ENCODE results near the gene CNPPD1. TPM values are rescaled to one million over a fixed set of nuclear protein-coding genes. Genes with fewer than 3 reads are reported as not detected.

Gene CNPPD1
- total RNA-seq, 2 donors from 2014 or later = 60.4 to 67.0 TPM

DNA sequence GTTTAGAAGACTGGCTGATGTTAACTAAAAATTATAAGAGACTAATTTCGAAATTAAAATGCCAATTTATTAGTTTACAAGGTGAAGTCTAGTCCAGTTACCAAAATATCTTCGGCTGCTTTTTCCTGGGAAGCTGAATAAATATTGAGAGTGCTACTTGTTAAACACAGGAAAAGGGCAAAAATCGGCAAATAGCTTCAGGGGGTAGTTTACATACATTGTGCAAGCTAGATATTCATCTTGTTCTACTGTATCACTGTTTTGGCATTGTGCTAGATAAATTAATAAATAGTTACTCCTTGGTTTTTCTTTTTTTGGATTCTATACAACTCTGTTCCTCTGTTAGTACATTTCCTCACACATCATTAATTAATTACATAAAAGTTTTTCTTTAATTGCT, 45.4 kb downstream of the CNPPD1 start:
- H3K4me3 Mint-ChIP-seq = no peak overlapping the region
- no peaks in the 10 kb centered on the region for H3K4me1 Mint-ChIP-seq
- H3K9me3 Mint-ChIP-seq = no peaks in the 10 kb centered on the region
- no peak for ATAC-seq (replicated peaks)
- no peaks in the 10 kb centered on the region for H3K27me3 Mint-ChIP-seq
- H3K36me3 Mint-ChIP-seq (ENCODE audit: low read depth) = peaks cover 10% of the 10 kb centered on the region
- no peak overlapping the region for H3K27ac Mint-ChIP-seq

GRCh38 chr2:219129589-219129988, 47.1 kb downstream of the CNPPD1 start:
- Mint-ChIP-seq H3K4me3 (no peak overlapping the region), H3K27me3 (no peaks in the 10 kb centered on the region), H3K4me1 (peaks cover 10% of the 10 kb centered on the region), H3K9me3 (no peaks in the 10 kb centered on the region), H3K36me3 (ENCODE audit: low read depth) (peaks cover 10% of the 10 kb centered on the region), H3K27ac (no peak overlapping the region)
- ATAC-seq (replicated peaks) = no peak

- Mint-ChIP-seq H3K27ac (no peak overlapping the region), H3K4me1 (peaks cover 16% of the 10 kb centered on the region), H3K4me3 (no peak overlapping the region), H3K9me3 (no peaks in the 10 kb centered on the region), H3K36me3 (ENCODE audit: low read depth) (no peaks in the 10 kb centered on the region), H3K27me3 (no peaks in the 10 kb centered on the region)
- no peak for ATAC-seq (replicated peaks)
Measured at GRCh38 chr2:219128396-219128795, 48.3 kb downstream of the CNPPD1 start.

DNA sequence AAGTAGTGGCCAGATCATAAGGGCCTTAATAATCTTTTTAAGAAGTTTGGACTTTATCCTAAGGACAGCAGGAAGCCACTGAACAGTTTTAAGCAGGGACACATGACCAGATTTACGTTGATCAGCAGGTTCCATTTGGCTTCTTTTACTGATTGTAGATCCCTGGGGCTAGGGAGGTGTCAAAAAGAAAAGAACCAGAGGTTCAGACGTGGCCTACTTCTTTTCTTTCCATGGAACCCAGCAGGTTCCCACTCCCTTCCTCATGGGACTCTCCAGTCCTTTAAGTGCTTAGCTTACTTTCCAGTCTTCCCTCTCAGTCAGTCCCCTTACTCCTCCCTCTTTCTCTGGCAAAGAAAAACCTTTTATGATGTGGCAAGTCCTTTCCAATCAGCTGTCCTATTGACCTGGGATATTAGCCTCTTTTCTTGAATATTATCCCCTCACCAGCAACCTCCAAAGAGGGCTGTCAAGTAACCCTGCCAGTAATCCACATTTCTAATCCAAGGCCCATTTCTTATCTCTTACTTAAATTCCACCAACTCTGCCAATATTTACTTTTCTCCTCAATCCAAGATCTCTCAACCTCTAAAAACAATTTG, 49.6 kb downstream of the CNPPD1 start:
- H3K27ac Mint-ChIP-seq = no peak overlapping the region
- ATAC-seq (replicated peaks) = no peak
- H3K36me3 Mint-ChIP-seq (ENCODE audit: low read depth) = no peaks in the 10 kb centered on the region
- H3K9me3 Mint-ChIP-seq = no peaks in the 10 kb centered on the region
- H3K4me3 Mint-ChIP-seq = no peak overlapping the region
- peaks cover 16% of the 10 kb centered on the region for H3K4me1 Mint-ChIP-seq
- H3K27me3 Mint-ChIP-seq = no peaks in the 10 kb centered on the region

- H3K27ac Mint-ChIP-seq = no peak overlapping the region
- no peaks in the 10 kb centered on the region for H3K9me3 Mint-ChIP-seq
- H3K36me3 Mint-ChIP-seq (ENCODE audit: low read depth) = no peaks in the 10 kb centered on the region
- H3K4me3 Mint-ChIP-seq = no peak overlapping the region
- H3K27me3 Mint-ChIP-seq = no peaks in the 10 kb centered on the region
- no peak for ATAC-seq (replicated peaks)
- H3K4me1 Mint-ChIP-seq = peaks cover 16% of the 10 kb centered on the region
Measured at GRCh38 chr2:219126555-219126954, 50.2 kb downstream of the CNPPD1 start.

DNA sequence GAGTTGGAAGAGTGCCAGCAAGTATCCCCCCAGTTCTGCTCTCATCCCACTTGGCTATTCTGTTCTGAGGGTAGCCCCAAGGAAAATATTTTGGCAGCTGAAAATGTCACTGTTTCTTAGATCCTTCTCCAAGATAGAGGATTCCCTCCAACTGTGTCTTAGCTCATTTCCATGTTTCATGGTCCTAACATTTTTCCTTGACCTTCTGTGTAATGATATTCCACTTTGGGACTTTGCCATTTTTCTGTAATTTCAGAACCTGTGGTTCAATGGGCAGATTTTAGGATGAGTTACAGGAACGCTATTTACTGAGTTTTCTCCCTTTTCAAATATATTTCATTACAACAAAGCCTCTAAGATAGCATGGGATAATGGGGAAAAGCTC, 50.8 kb downstream of the CNPPD1 start:
- Mint-ChIP-seq H3K4me3 (no peak overlapping the region), H3K27ac (no peak overlapping the region), H3K27me3 (no peaks in the 10 kb centered on the region), H3K9me3 (no peaks in the 10 kb centered on the region), H3K36me3 (ENCODE audit: low read depth) (peaks cover 5% of the 10 kb centered on the region), H3K4me1 (peaks cover 16% of the 10 kb centered on the region)
- ATAC-seq (replicated peaks) = no peak

DNA sequence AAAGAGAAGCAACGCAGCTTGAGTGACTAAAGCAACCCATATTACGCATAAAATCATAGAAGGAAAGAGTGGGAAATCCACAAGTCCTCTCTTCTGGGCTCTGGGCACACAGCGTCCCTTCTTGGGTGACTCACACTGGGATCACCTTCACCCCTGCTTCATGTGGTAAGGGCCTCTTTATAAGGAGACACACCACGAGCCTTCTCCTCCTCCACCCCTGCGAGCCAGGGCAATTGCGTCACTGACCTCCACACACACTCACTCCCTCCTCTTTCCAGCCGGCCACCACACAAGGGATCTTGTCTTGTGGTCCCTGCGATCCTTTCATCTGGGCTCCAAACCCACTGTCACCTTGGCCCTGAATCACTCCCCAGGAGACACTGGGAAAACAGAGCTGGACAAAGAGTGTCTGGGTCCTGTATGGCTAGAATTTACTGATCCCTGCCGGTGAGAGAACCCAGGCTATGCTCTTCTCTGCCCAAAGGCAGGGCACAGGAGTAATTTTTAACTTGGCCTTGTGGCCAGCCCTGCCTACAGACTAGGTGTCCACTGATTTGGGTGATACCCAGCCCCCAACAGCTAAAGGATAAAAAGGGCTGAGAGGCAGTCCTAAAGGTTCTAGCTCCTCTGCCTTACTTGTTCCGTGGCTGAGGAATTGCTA, 51.4 kb downstream of the CNPPD1 start:
- Mint-ChIP-seq H3K27ac (peak overlapping the region; percentile 69), H3K4me3 (no peak overlapping the region), H3K27me3 (no peaks in the 10 kb centered on the region), H3K36me3 (ENCODE audit: low read depth) (peaks cover 5% of the 10 kb centered on the region), H3K4me1 (peaks cover 16% of the 10 kb centered on the region), H3K9me3 (no peaks in the 10 kb centered on the region)
- ATAC-seq (replicated peaks) = peak; percentile 97

DNA sequence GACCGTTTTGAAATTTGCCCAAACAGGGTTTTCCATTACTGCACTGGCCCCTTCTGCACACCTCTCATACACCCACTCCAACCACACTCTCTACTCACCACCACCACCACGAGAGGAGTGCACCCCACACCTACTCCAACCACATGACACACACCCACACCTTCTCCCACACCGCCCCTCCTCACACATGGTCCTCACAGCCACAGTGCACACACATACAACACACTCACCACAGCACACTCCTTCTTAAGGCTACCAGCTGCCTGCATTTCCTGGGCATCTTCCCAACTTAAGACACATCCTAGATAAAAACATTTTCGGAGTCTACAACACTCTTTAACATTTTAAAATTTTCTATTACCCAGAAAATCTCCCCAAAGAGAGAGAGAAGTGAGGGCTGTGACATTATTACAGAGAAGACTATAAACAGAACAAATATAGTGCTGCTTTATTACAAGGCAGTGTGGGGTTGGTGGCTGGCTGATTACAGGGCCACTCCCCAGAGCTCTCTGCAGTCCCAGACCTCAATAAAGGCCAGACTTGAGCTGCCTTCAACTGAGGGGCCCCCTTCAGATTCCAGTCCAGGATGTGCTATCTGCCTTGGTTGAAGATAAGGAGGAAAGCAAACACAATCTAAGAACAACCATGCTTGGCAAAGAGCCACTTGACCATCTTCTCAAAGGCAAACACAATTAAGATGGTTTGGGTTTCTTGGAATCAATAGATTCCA, 52.2 kb downstream of the CNPPD1 start:
- Mint-ChIP-seq H3K27me3 (no peaks in the 10 kb centered on the region), H3K4me3 (no peak overlapping the region), H3K9me3 (no peaks in the 10 kb centered on the region), H3K27ac (peak overlapping the region; percentile 69), H3K4me1 (peaks cover 16% of the 10 kb centered on the region), H3K36me3 (ENCODE audit: low read depth) (peaks cover 5% of the 10 kb centered on the region)
- ATAC-seq (replicated peaks) = peak; percentile 17

- H3K9me3 Mint-ChIP-seq = no peaks in the 10 kb centered on the region
- H3K4me3 Mint-ChIP-seq = no peak overlapping the region
- no peak for ATAC-seq (replicated peaks)
- no peaks in the 10 kb centered on the region for H3K27me3 Mint-ChIP-seq
- peak overlapping the region; percentile 69 for H3K27ac Mint-ChIP-seq
- peaks cover 16% of the 10 kb centered on the region for H3K4me1 Mint-ChIP-seq
- H3K36me3 Mint-ChIP-seq (ENCODE audit: low read depth) = peaks cover 5% of the 10 kb centered on the region
Measured at GRCh38 chr2:219123356-219124135, 53.2 kb downstream of the CNPPD1 start.

GRCh38 chr2:219122202-219122980, 54.3 kb downstream of the CNPPD1 start:
- Mint-ChIP-seq H3K9me3 (no peaks in the 10 kb centered on the region), H3K4me3 (no peak overlapping the region), H3K4me1 (peaks cover 16% of the 10 kb centered on the region), H3K27ac (no peak overlapping the region), H3K36me3 (ENCODE audit: low read depth) (peaks cover 5% of the 10 kb centered on the region), H3K27me3 (no peaks in the 10 kb centered on the region)
- no peak for ATAC-seq (replicated peaks)

Other genes starting within 250 kb of the CNPPD1 start
- not detected for gene CDK5R2, start 217.3 kb downstream of the CNPPD1 start, total RNA-seq
- not detected for gene FEV, start 191.7 kb downstream of the CNPPD1 start, total RNA-seq
- gene CRYBA2, start 183.5 kb downstream of the CNPPD1 start, total RNA-seq = not detected
- not detected for gene CFAP65, start 135.4 kb downstream of the CNPPD1 start, total RNA-seq
- gene IHH, start 116.0 kb downstream of the CNPPD1 start, total RNA-seq = under 1 TPM; 0.28 to 0.29 TPM
- 10 to 100 TPM; 24.1 to 26.6 TPM for gene NHEJ1, start 16.1 kb downstream of the CNPPD1 start, total RNA-seq
- 1 to 10 TPM; 2.9 to 7.7 TPM for gene SLC23A3, start 6.9 kb downstream of the CNPPD1 start, total RNA-seq
- 100 to 1,000 TPM; 104 to 148 TPM for gene RETREG2, start 1.4 kb upstream of the CNPPD1 start, total RNA-seq
- 10 to 100 TPM; 27.9 to 29.8 TPM for gene ZFAND2B, start 29.9 kb upstream of the CNPPD1 start, total RNA-seq
- 10 to 100 TPM; 29.7 to 94.1 TPM for gene ABCB6, start 42.0 kb upstream of the CNPPD1 start, total RNA-seq
- 10 to 100 TPM; 46.6 to 81.3 TPM for gene ATG9A, start 52.7 kb upstream of the CNPPD1 start, total RNA-seq
- 100 to 1,000 TPM; 109 to 367 TPM for gene ANKZF1, start 52.9 kb upstream of the CNPPD1 start, total RNA-seq
- gene GLB1L, start 68.5 kb upstream of the CNPPD1 start, total RNA-seq = 1 to 10 TPM; 2.8 to 5.3 TPM
- gene STK16, start 68.6 kb upstream of the CNPPD1 start, total RNA-seq = 10 to 100 TPM; 22.0 to 30.3 TPM
- not detected for gene TUBA4B, start 76.3 kb upstream of the CNPPD1 start, total RNA-seq
- gene TUBA4A, start 77.0 kb upstream of the CNPPD1 start, total RNA-seq = 100 to 1,000 TPM; 347 to 530 TPM
- 100 to 1,000 TPM in 1 of 2 donors, 10 to 100 TPM in 1; 55.7 to 153 TPM for gene DNAJB2, start 102.4 kb upstream of the CNPPD1 start, total RNA-seq
- gene PTPRN, start 132.5 kb upstream of the CNPPD1 start, total RNA-seq = 1 to 10 TPM in 1 of 2 donors, under 1 TPM in 1; 0.67 to 6.3 TPM
- gene RESP18, start 155.8 kb upstream of the CNPPD1 start, total RNA-seq = not detected
- gene DNPEP, start 211.0 kb upstream of the CNPPD1 start, total RNA-seq = 10 to 100 TPM; 80.9 to 99.6 TPM
- gene DES, start 241.5 kb upstream of the CNPPD1 start, total RNA-seq = not detected